ENCODE measurements around the gene DZIP1.

DNA sequence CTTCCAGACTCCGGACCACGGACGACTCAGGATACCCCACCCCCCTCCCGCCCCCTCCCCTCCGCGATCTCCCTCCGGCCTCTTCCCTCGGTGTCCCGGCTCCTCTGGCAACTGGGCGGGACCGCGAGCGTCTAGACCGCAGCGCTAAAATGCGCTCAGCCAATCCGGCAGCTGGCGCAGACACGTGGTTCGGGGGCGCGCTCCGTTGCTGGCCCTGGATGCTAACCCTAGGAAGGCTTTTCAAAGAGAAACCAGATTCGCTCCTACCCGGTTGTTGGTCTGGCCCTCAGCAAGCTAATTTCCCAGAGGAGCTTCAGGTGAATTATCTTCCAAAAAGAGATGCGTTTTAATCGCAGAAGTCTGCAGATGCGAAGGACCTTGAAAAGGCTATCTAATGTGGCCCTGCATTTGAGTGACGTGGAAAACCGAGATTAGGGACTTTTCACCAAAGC is at the start of gene DZIP1:
- TF ChIP-seq, protein P1, sequence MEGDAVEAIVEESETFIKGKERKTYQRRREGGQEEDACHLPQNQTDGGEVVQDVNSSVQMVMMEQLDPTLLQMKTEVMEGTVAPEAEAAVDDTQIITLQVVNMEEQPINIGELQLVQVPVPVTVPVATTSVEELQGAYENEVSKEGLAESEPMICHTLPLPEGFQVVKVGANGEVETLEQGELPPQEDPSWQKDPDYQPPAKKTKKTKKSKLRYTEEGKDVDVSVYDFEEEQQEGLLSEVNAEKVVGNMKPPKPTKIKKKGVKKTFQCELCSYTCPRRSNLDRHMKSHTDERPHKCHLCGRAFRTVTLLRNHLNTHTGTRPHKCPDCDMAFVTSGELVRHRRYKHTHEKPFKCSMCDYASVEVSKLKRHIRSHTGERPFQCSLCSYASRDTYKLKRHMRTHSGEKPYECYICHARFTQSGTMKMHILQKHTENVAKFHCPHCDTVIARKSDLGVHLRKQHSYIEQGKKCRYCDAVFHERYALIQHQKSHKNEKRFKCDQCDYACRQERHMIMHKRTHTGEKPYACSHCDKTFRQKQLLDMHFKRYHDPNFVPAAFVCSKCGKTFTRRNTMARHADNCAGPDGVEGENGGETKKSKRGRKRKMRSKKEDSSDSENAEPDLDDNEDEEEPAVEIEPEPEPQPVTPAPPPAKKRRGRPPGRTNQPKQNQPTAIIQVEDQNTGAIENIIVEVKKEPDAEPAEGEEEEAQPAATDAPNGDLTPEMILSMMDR (IDR thresholded peaks at IDR 0.05; ENCODE audit: low read length) = no peak
- TF ChIP-seq EZH2 (IDR thresholded peaks at IDR 0.05; ENCODE audit: borderline replicate concordance, low read length) = no peak
